Heart right ventricle (tissue), 16 donors: ENCODE data around the gene TAMALIN. TPM values are rescaled to one million over a fixed set of nuclear protein-coding genes. Genes with fewer than 3 reads are reported as not detected.

Experiments used
- ATAC-seq, 8 donors: fragments of 200-7000 bp; cut with Tn5 transposase; one replicate each; pipeline ENCODE4 v1.9.1; 2020; ENCODE audit warnings: mild to moderate bottlenecking in 8 of 8, moderate library complexity in 8 of 8, moderate number of reproducible peaks in 1 of 8
- DNase-seq, 2 donors: peaks; one replicate each; pipeline ENCODE4 v3.0.0-alpha.2; 2020
- H3K27ac ChIP-seq, 10 donors: fragments of 200-600 bp; sonication (generic) in 2 of 10; one replicate each; pipeline versions ENCODE4 v1.5.0 to v1.8.0; 2020 to 2022; ENCODE audit warnings: mild to moderate bottlenecking in 3 of 10
- H3K27me3 ChIP-seq, 7 donors: fragments of 200-600 bp; one replicate each; pipeline ENCODE4 v1.8.0; 2021 to 2022; ENCODE audit warnings: mild to moderate bottlenecking in 2 of 7
- H3K36me3 ChIP-seq, 9 donors: fragments of 200-600 bp; sonication (generic) in 1 of 9; one replicate each; pipeline versions ENCODE4 v1.5.0 to v1.8.0; 2020 to 2022; ENCODE audit warnings: mild to moderate bottlenecking in 2 of 9
- H3K4me1 ChIP-seq, 9 donors: fragments of 200-600 bp; sonication (generic) in 1 of 9; one replicate each; pipeline versions ENCODE4 v1.5.0 to v1.8.0; 2020 to 2022; ENCODE audit warnings: mild to moderate bottlenecking in 4 of 9
- H3K4me3 ChIP-seq, 10 donors: fragments of 200-600 bp; sonication (generic) in 2 of 10; one replicate each; pipeline versions ENCODE4 v1.5.0 to v1.8.0; 2020 to 2022; ENCODE audit warnings: mild to moderate bottlenecking in 7 of 10, moderate library complexity in 2 of 10
- H3K9me3 ChIP-seq, 11 donors: fragments of 200-600 bp in 10 of 11; sonication (generic) in 2 of 11; one replicate each; pipeline versions ENCODE4 v1.5.0 to v1.8.0; 2013 to 2022; ENCODE audit warnings: mild to moderate bottlenecking in 2 of 11, control low read depth in 1 of 11, moderate library complexity in 1 of 11
- CTCF ChIP-seq, 9 donors: fragments of 200-600 bp; sonication (generic) in 2 of 9; IDR thresholded peaks; one replicate each; pipeline versions ENCODE4 v1.5.0 to v1.8.0; 2021 to 2022; ENCODE audit warnings: antibody characterized with exemption in 9 of 9, mild to moderate bottlenecking in 5 of 9, moderate library complexity in 1 of 9
- WGBS, 2 donors: extraction: QIAGEN DNeasy Blood & Tissue Kit; methylation state at CpG; one replicate each; pipeline ENCODE4 v1.1.7; 2013; ENCODE audit warnings: inconsistent platforms in 1 of 2; 5-methylcytosine and 5-hydroxymethylcytosine counted together
- intact Hi-C, 10 donors: fragments of 100-400 bp; cut with DNase I; formaldehyde crosslinking; loops; one replicate each; pipeline versions ENCODE4 v1.11.1 to v1.14.2; 2022
- polyA plus RNA-seq, 2 donors: library from polyadenylated mRNA; stranded (reverse); fragments of 200-250 nt; gene quantifications; one replicate each; pipeline ENCODE4 v1.2.3, GENCODE V29; 2013
- total RNA-seq, 10 donors: library from RNA; stranded (reverse); fragmentation: NEBNext Ultra II Directional in 3 of 10; extraction: Animal tissue kit (Norgen Biotek cat#: 25700) in 3 of 10; gene quantifications; one replicate each; pipeline versions ENCODE4 v1.2.1 to v1.2.4, GENCODE V29; 2021 to 2023
- donor health status: Arrhythmogenic right ventricular cardiomyopathy.
- donor health status: ischemic (EF 13 %, LVEDD 7.1; RV severe dilation, severe dysfunction).
- donor health status: healthy with polysubstance abuse.
- donor health status: DM: no; HTN: yes; CAD: no.
- donor health status: DM: no; HTN: no; CAD: no.
- donor health status: ischemic (EF 25% LVEDD 6.9; RV normal size, moderate dysfunction).
- donor health status: ischemic (EF 25% LVEDD 5.7; RV mildly dilated, moderate dysfunction).
- donor health status: healthy.
- donor health status: DM: yes; HTN: yes; CAD: no.
- donor health status: Ischemic cardiomyopathy.
- donor health status: ischemic (EF 35%, LVEDD 5.7; RV mildly dilated, moderate dysfunction).
- donor health status: nonischemic (EF 11% LVEDD 7.7; RV severe dilation, severe dysfunction).
- donor health status: DM: yes; HTN: yes; CAD: no.
- donor health status: PGD.
- donor health status: ischemic (EF 29% LVEDD 5.4; RV normal size, mild dysfunction).
- donor health status: nonischemic (EF 23%, LVEDD 6.1; RV moderate dilation, normal function).

Gene TAMALIN
- total and polyA plus RNA-seq, 12 donors: 16.6 to 58.8 (median 26.9) TPM

GRCh38 chr12:52042706-52043385, 36.1 kb downstream of the TAMALIN start:
- H3K4me1 ChIP-seq: peaks cover 44 to 100% (median 97%) of the 10 kb centered on the region in 9 donors

GRCh38 chr12:52043386-52044212, 36.9 kb downstream of the TAMALIN start:
- H3K36me3 ChIP-seq: peaks cover 0 to 6% (median 0%) of the 10 kb centered on the region in 9 donors
- TF ChIP-seq CTCF (IDR thresholded peaks at IDR 0.05): no peak
- H3K4me1 ChIP-seq: peaks cover 44 to 100% (median 94%) of the 10 kb centered on the region in 9 donors
- 33 to 38% methylated on average over 21 of the region's 21 CpGs for WGBS, 2 donors
- peak overlapping the region; percentile 90 to 100 (median 96) for H3K27ac ChIP-seq
- intact Hi-C loops: no loop called here
- DNase-seq (peak; percentile 83 to 87), ATAC-seq (peak; percentile 26 to 82 (median 63))
- H3K9me3 ChIP-seq: no peaks in the 10 kb centered on the region
- peak overlapping the region; percentile 10 to 65 (median 48) for H3K4me3 ChIP-seq
- no peaks in the 10 kb centered on the region for H3K27me3 ChIP-seq

More at GRCh38 chr12:52042706-52043385, 36.1 kb downstream of the TAMALIN start:
- 46 to 61% methylated on average over 8 of the region's 8 CpGs for WGBS, 2 donors
- peak overlapping the region in 3 of 10 donors; percentile 43 to 64 (median 55) for H3K4me3 ChIP-seq
- DNase-seq (no peak), ATAC-seq (peak in 2 of 8 donors; percentile 1 to 4)
- H3K9me3 ChIP-seq: no peaks in the 10 kb centered on the region
- H3K27me3 ChIP-seq: no peaks in the 10 kb centered on the region
- H3K27ac ChIP-seq: peak overlapping the region; percentile 90 to 100 (median 96)
- intact Hi-C loops: no loop called here
- no peak for TF ChIP-seq CTCF (IDR thresholded peaks at IDR 0.05)
- H3K36me3 ChIP-seq: peaks cover 0 to 6% (median 0%) of the 10 kb centered on the region in 9 donors

- no peaks in the 10 kb centered on the region for H3K9me3 ChIP-seq
- H3K27ac ChIP-seq: peak overlapping the region; percentile 90 to 100 (median 96)
- ATAC-seq (peak; percentile 56 to 81 (median 70)), DNase-seq (peak; percentile 87 to 93)
- intact Hi-C loops: no loop called here
- TF ChIP-seq CTCF (IDR thresholded peaks at IDR 0.05): no peak
- H3K4me3 ChIP-seq: peak overlapping the region; percentile 13 to 65 (median 48)
- H3K4me1 ChIP-seq: peaks cover 44 to 100% (median 90%) of the 10 kb centered on the region in 9 donors
- WGBS, 2 donors: 14 to 27% methylated on average over 18 of the region's 18 CpGs
- no peaks in the 10 kb centered on the region for H3K27me3 ChIP-seq
- H3K36me3 ChIP-seq: peaks cover 0 to 6% (median 0%) of the 10 kb centered on the region in 9 donors
These were observed 37.7 kb downstream of the TAMALIN start for GRCh38 chr12:52044292-52044983.

GRCh38 chr12:52045794-52046199, 39.1 kb downstream of the TAMALIN start:
- intact Hi-C loops: no loop called here
- DNase-seq (peak; percentile 66 to 70), ATAC-seq (peak in 7 of 8 donors; percentile 0 to 20 (median 3))
- H3K4me1 ChIP-seq: peaks cover 57 to 100% (median 89%) of the 10 kb centered on the region in 9 donors
- H3K27ac ChIP-seq: peak overlapping the region; percentile 90 to 100 (median 96)
- WGBS, 2 donors: 19 to 26% methylated on average over 4 of the region's 4 CpGs
- no peaks in the 10 kb centered on the region for H3K9me3 ChIP-seq
- H3K27me3 ChIP-seq: peaks cover 0 to 5% (median 0%) of the 10 kb centered on the region in 7 donors
- H3K4me3 ChIP-seq: peak overlapping the region in 9 of 10 donors; percentile 34 to 65 (median 53)
- peaks cover 0 to 6% (median 0%) of the 10 kb centered on the region in 9 donors for H3K36me3 ChIP-seq
- no peak for TF ChIP-seq CTCF (IDR thresholded peaks at IDR 0.05)
